VCaP (cell line): Measurements from ENCODE around the gene AUTS2.

ENCODE experiments used
- H3K27ac ChIP-seq: fragments of 450-650 bp; 2 replicates; pipeline ENCODE4 v1.5.1; 2017
- TF ChIP-seq, protein P1 (sequence below): fragments of 450-650 bp; conservative IDR thresholded peaks from 2 replicates; pipeline ENCODE4 v1.5.1; 2017; ENCODE audit warnings: mild to moderate bottlenecking, moderate library complexity

AUTS2 gene

DNA sequence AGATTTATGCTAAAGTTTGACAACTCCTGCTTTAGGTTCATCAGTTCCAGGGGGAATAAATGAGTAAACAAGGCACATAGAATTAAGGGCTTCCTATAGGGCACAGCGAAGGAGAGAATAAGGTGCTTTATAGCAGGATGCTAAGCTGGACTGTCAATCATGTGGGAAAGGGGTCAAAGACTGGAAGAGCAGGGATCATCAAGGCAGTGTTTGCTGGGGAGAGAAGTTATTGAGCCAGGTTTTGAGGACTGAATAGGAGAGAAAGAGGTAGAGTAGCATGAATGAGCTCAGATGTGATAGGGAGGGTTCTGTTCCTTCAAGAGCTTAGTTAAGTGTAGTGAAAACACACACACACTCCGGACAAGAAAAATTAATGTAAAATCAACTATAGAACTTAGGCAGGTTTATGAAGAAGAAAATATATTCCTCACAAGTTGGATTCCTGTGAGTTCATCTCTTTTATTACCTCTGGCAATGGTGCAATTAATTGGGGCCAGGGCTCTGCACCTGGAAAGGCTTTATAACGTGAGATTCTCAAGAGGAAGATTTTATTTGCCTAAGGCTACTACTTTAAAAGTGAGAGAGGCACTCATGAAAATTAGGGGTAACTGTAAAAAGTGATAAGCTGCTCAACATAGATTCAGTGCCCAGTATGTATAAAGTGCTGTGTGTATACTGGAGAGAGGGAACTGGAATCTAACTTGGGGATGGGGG, 222.4 kb downstream of the AUTS2 start:
- no peak overlapping the region for H3K27ac ChIP-seq
- TF ChIP-seq, protein P1, sequence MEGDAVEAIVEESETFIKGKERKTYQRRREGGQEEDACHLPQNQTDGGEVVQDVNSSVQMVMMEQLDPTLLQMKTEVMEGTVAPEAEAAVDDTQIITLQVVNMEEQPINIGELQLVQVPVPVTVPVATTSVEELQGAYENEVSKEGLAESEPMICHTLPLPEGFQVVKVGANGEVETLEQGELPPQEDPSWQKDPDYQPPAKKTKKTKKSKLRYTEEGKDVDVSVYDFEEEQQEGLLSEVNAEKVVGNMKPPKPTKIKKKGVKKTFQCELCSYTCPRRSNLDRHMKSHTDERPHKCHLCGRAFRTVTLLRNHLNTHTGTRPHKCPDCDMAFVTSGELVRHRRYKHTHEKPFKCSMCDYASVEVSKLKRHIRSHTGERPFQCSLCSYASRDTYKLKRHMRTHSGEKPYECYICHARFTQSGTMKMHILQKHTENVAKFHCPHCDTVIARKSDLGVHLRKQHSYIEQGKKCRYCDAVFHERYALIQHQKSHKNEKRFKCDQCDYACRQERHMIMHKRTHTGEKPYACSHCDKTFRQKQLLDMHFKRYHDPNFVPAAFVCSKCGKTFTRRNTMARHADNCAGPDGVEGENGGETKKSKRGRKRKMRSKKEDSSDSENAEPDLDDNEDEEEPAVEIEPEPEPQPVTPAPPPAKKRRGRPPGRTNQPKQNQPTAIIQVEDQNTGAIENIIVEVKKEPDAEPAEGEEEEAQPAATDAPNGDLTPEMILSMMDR, result no peak

DNA sequence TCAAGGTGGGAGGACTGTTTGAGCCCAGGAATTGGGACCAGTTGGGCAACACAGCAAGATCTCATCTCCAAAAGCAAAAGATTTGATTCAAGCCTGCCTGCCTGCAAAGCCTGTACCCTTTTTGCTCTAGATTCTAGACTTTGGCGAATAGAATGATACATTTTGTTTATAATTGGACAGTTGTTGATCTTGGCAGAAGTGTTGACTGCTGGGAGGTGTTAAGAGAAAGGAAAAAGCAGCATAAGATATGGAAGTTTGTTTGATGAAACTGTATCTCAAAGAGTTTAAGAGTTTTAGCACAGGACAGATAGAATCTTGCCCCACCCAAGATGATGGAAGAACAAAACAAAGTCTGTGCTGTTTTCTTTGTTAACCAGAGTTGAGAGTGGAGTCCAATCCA, 224.1 kb downstream of the AUTS2 start:
- no peak overlapping the region for H3K27ac ChIP-seq
- TF ChIP-seq, protein P1, result no peak

DNA sequence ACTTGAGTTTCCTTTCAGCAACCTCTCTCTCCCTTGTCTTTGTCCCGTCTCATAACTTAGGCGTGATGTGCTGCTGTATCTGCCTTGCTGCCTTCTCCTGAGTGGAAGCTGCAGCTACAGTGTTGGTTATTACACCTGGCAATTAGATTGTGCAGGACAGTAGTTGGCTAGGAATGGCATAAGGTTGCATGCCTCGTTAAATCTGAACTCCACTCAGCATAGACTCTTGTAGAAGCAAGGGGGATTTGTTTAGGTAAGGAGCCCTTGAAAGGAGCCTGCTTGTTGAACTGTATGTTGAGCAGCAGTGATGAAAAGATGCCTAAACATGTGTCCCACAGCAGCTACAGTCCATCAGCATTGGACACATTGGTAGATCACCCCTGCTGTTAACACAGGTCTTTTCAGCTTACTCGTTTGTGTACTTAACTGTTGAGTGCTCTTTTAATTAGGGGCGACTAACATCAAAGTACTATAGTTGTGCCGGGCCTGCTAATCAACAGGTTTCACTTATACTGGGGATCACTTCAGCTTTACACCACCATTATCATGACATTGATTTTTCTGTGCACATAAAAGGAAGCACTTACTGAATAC, 225.0 kb downstream of the AUTS2 start:
- H3K27ac ChIP-seq, result no peak overlapping the region
- TF ChIP-seq, protein P1, result no peak

DNA sequence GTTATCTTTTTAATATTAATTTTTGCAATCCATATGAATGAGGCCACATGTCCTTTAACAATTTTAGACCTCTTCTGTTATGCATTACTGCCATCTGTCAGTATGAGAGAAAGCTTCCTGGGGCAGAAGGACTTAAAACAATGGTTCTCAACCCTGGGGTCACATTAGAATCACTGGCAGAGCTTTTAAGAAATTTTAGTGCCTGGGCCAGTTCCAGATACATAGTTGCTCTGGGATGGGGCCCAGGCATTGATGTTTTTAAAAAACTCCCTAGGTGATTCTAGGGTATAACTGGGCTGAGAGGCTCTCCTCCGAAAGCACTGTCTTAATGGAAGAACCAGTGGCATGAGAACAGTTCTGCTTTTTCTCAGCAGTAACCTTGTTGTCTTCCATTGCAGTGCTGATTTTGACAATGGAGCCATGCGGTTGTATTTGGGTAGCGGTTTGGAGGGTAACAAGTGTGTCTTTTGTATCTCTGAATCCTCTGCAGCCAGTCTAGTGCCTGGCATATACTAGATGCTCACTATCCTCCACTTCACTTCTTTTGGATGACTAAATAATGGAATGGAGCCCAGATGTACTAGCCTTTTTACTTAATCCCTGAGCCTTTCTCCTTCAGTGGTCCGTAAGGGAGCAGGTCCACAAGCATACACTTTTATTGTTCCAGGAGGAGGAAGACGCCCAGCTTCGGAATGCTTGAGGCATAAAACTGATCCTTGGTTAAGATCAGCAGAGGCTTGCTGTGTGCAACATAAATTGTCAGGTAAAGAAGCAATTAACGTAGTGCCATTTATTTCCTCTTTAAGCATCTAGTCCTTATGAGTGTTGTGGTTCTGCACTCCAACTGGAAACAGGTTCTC, 227.1 kb downstream of the AUTS2 start:
- no peak overlapping the region for H3K27ac ChIP-seq
- TF ChIP-seq, protein P1, result peak; percentile 48

DNA sequence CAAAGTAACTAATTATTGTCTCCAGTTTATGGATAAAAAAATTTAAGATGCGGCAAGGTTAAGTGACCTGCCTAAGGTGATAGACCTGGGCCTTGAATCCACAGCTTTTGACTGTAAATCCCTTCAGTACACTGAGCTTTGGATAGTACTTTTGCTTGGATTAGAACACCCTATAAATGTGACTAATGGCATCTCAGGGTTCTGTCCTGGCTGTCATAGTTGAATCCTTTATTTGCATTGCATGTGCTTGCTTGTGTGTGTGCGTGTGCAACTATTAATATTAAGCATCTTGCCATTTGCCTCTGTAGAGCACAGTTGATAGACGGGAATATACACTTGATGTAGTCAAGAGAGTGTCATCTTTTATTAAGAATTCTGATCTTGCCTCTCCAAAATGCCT, 228.0 kb downstream of the AUTS2 start:
- TF ChIP-seq, protein P1, result no peak
- no peak overlapping the region for H3K27ac ChIP-seq

DNA sequence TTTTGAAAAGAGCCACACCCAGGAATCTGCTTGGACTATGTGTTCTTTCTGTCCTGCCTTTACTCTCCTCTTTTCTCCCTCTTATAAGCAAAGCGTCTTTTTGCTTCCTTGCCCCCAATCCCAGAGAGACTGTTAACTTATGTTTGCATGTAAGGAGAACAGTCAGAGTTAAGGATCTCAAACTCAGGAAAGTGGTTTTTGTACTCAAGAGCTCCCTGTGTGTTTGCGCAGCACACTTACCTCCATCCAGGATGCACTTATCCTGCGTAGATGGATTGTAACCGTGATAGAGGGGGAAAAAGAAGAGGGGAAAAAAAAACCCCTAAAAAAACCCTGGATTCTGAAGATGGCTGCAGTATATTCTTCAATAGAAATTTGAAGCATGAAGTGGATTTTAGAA, 228.9 kb downstream of the AUTS2 start:
- TF ChIP-seq, protein P1, result no peak
- no peak overlapping the region for H3K27ac ChIP-seq

DNA sequence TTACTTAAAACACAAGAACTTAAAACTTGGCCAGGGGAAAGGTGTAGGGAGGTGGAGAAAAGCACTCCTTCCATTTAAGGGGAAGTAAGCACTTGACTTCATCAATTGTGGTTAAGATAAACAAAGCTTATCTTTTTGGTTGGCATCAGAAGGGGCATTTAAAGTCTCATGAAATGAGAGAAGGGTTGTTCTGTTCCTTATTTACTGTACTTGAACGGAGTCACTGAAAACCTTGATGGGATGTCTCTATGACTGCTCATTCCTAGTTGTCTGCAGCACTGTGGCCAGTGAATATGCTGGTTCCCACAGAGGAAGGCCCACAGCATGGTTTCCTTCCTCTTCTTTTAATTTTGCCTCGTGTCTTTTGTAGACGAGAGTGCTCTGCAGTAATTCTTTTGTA, 229.3 kb downstream of the AUTS2 start:
- no peak overlapping the region for H3K27ac ChIP-seq
- TF ChIP-seq, protein P1, result no peak
